Pancreas (tissue), 10 donors: Measurements from ENCODE around the gene ERBB4. TPM values are rescaled to one million over a fixed set of nuclear protein-coding genes. Genes with fewer than 3 reads are reported as not detected.

Experiments
- ATAC-seq, 4 donors: fragments of 200-7000 bp; cut with Tn5 transposase; one replicate each; pipeline versions ENCODE4 v1.8.0 to v1.9.1; 2020; ENCODE audit warnings: mild to moderate bottlenecking in 4 of 4, moderate library complexity in 4 of 4
- DNase-seq, 6 donors: peaks; one replicate each; pipeline ENCODE4 v3.0.0-alpha.2; 2020
- FAIRE-seq: peaks from 2 replicates; lab custom pipeline; 2012; peaks lifted over from hg19 to GRCh38; lab: Jason Lieb, UNC
- H3K27ac ChIP-seq, 4 donors: fragments of 200-600 bp; sonication (generic); 1 replicate in 3 of 4; 2 replicates in 1 of 4; pipeline versions ENCODE4 v1.5.0 to v1.8.0; 2020
- H3K27me3 ChIP-seq, 4 donors: fragments of 200-600 bp; one replicate each; pipeline ENCODE4 v1.8.0; 2021
- H3K36me3 ChIP-seq, 3 donors: fragments of 200-600 bp; sonication (generic) in 1 of 3; one replicate each; pipeline versions ENCODE4 v1.5.0 to v1.8.0; 2020 to 2021
- H3K4me1 ChIP-seq, 3 donors: fragments of 200-600 bp; one replicate each; pipeline ENCODE4 v1.8.0; 2021
- H3K4me3 ChIP-seq, 4 donors: fragments of 200-600 bp; sonication (generic) in 2 of 4; one replicate each; pipeline versions ENCODE4 v1.5.0 to v1.8.0; 2020 to 2021
- H3K9me3 ChIP-seq, 4 donors: fragments of 200-600 bp; one replicate each; pipeline ENCODE4 v1.8.0; 2021
- WGBS, 2 donors: extraction: QIAGEN DNeasy Blood & Tissue Kit; methylation state at CpG; one replicate each; pipeline ENCODE4 v1.1.7; 2013; 5-methylcytosine and 5-hydroxymethylcytosine counted together
- intact Hi-C, 3 donors: fragments of 100-400 bp; cut with DNase I; formaldehyde crosslinking; loops; one replicate each; pipeline versions ENCODE4 v1.11.1 to v1.14.2; 2022
- polyA plus RNA-seq, 2 donors: library from polyadenylated mRNA; stranded (reverse); fragments of 200-250 nt; gene quantifications; one replicate each; pipeline ENCODE4 v1.2.3, GENCODE V29; 2013
- total RNA-seq, 6 donors: library from RNA; stranded (reverse); fragmentation: NEBNext Ultra II Directional in 4 of 6; extraction: Animal tissue kit (Norgen Biotek cat#: 25700) in 4 of 6; gene quantifications; one replicate each; pipeline versions ENCODE4 v1.2.1 to v1.2.4, GENCODE V29; 2021 to 2023
- TF ChIP-seq, protein P1 (sequence below), 4 donors: fragments of 200-600 bp; sonication (generic) in 3 of 4; IDR thresholded peaks; one replicate each; pipeline versions ENCODE4 v1.5.0 to v1.8.0; 2021; ENCODE audit warnings: antibody characterized with exemption in 4 of 4
- donor health status: healthy with polysubstance abuse.
- donor health status: DM: no; HTN: no; CAD: no; lungs with moderate emphysema.
- donor health status: DM: no; HTN: no; CAD: no.
- donor health status: control.
- donor health status: control.
- donor health status: Bipolar disorder and iron deficiency.
- donor health status: DM: yes; HTN: yes; CAD: no.
- donor health status: DM: no; HTN: no; CAD: no.
- donor health status: DM: no; HTN: no; CAD: no.
- donor health status: DM: yes; HTN: yes; CAD: no.

The ERBB4 gene
- total and polyA plus RNA-seq, 8 donors: 0.30 to 5.0 (median 3.3) TPM

DNA sequence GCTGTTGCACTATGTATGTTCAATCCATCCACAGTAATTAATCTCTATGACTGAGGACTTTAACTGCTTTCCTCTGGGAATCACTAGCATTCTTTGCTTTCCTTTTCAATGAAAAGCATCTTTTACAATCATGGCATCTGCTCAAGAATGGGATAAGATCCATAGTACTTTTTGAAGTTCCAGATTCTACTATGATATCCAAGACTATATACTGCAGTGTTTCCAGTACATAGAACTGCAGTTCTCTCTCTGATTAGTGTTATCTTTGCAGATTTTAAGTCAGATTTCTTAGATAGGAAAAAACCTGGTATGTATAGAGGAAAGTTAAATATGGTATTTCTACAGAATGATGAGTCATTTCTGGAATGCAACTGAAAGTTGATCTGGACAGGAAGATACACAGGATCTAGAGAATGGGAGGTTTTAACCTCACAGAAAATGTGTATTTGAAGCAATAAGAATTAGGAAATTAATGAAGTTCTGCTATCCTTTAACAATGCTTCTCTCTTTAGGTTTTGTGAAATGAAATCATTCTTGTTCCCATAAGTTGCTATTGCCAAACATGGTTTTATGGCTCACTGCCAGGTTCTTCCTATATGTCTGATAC is 670.7 kb downstream of the ERBB4 start:
- H3K9me3 ChIP-seq: no peaks in the 10 kb centered on the region
- no peak overlapping the region for H3K4me3 ChIP-seq
- ATAC-seq (no peak), FAIRE-seq (no peak), DNase-seq (no peak)
- no peaks in the 10 kb centered on the region for H3K36me3 ChIP-seq
- no peaks in the 10 kb centered on the region for H3K4me1 ChIP-seq
- no peaks in the 10 kb centered on the region for H3K27me3 ChIP-seq
- H3K27ac ChIP-seq: no peak overlapping the region
- TF ChIP-seq, protein P1, sequence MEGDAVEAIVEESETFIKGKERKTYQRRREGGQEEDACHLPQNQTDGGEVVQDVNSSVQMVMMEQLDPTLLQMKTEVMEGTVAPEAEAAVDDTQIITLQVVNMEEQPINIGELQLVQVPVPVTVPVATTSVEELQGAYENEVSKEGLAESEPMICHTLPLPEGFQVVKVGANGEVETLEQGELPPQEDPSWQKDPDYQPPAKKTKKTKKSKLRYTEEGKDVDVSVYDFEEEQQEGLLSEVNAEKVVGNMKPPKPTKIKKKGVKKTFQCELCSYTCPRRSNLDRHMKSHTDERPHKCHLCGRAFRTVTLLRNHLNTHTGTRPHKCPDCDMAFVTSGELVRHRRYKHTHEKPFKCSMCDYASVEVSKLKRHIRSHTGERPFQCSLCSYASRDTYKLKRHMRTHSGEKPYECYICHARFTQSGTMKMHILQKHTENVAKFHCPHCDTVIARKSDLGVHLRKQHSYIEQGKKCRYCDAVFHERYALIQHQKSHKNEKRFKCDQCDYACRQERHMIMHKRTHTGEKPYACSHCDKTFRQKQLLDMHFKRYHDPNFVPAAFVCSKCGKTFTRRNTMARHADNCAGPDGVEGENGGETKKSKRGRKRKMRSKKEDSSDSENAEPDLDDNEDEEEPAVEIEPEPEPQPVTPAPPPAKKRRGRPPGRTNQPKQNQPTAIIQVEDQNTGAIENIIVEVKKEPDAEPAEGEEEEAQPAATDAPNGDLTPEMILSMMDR (IDR thresholded peaks at IDR 0.05): no peak
- intact Hi-C loops: no loop called here

DNA sequence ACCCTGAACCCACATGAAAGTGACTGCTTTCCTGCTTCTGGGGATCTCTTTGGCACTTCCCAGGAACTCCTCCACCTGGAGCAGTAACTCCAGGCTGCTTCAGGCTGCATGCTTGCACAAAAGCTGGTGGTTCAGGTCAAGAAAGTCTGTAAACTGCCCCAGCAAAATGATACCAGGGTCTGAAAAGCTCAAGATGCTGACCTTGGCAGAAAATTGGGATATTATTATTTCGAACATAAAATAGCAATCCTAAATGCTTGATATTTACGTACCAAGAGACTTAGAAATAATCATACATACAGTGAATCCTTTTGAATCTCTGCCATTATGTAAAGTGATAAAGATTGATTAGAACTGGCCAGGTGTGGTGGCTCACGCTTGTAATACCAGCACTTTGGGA is 674.3 kb downstream of the ERBB4 start:
- H3K9me3 ChIP-seq: no peaks in the 10 kb centered on the region
- TF ChIP-seq, protein P1 (IDR thresholded peaks at IDR 0.05): no peak
- no peak for FAIRE-seq
- 88 to 95% methylated on average over 3 of the region's 3 CpGs for WGBS, 2 donors
- no peaks in the 10 kb centered on the region for H3K4me1 ChIP-seq
- no peak for ATAC-seq
- intact Hi-C loops: no loop called here
- H3K27me3 ChIP-seq: no peaks in the 10 kb centered on the region
- H3K27ac ChIP-seq: no peak overlapping the region
- H3K4me3 ChIP-seq: no peak overlapping the region
- DNase-seq: no peak
- H3K36me3 ChIP-seq: no peaks in the 10 kb centered on the region

DNA sequence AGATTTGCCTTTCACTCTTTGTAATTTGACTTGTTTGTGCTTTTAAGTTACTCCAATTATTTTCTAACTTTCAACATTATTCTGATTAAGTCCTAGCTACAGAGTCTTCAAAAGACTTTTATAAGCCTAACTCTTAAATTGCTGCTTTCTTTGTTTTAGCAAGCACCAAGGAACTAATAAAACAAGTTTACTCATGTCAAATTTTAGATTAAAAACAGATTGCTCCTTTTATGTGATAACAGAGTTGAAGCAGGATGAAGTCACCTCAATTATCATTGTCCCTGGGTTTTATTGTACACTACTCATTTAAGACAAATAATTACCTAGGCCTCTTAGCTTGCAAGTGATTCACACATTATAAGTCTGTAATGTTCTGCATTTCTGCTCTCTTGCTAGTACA is 678.4 kb downstream of the ERBB4 start:
- intact Hi-C loops: no loop called here
- Histone ChIP-seq H3K36me3 (no peaks in the 10 kb centered on the region), H3K4me3 (no peak overlapping the region), H3K4me1 (no peaks in the 10 kb centered on the region), H3K9me3 (no peaks in the 10 kb centered on the region), H3K27ac (no peak overlapping the region), H3K27me3 (no peaks in the 10 kb centered on the region)
- TF ChIP-seq, protein P1 (IDR thresholded peaks at IDR 0.05): no peak
- ATAC-seq: no peak
- no peak for DNase-seq
- no peak for FAIRE-seq

DNA sequence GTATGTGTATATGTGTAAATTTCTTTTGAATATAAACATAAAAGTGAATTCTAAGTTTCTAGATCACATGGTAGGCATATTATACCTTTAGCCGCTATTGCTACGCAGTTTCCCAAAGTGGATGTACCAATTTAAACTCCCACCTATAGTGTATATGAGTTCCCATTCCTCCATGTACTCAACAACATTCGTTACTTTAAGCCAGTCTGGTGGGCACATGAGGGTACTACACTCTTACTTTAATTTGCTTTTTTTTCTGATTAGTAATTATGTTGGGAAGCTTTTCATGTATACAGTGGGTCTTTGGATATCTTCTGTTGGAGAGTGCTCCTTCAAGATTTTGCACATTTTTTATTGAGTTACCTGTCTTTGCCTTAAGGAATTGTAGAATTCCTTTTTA is 683.8 kb downstream of the ERBB4 start:
- FAIRE-seq: no peak

DNA sequence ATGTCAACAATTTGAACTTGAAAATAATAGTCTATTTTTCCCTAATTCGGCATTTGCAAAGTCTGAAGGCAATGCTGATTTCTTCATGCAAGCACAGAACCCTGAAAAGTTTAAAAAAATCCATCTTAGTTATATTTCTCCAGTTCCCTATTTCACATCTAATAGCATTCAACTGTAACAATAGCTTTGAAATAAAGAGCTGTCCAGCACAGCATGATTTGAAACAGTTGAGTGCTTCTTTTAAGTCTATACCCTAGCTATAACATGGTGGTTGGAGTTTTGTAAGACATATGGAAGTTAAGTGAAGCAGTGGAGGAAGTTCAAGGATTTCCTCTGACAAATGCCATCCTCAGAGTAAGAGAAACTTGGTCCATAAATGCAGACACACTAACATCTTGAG is 691.9 kb downstream of the ERBB4 start:
- no peak for FAIRE-seq
- intact Hi-C loops: no loop called here
- 75 to 79% methylated on average over 1 of the region's 1 CpG for WGBS, 2 donors
- H3K4me1 ChIP-seq: no peaks in the 10 kb centered on the region
- ATAC-seq: no peak
- no peak overlapping the region for H3K4me3 ChIP-seq
- no peaks in the 10 kb centered on the region for H3K9me3 ChIP-seq
- TF ChIP-seq, protein P1 (IDR thresholded peaks at IDR 0.05): no peak
- no peaks in the 10 kb centered on the region for H3K27me3 ChIP-seq
- no peak overlapping the region for H3K27ac ChIP-seq
- no peak for DNase-seq
- H3K36me3 ChIP-seq: no peaks in the 10 kb centered on the region

More for the DNA sequence above, 683.8 kb downstream of the ERBB4 start:
- no peak overlapping the region for H3K4me3 ChIP-seq
- ATAC-seq (no peak), DNase-seq (no peak)
- H3K36me3 ChIP-seq: no peaks in the 10 kb centered on the region
- H3K27ac ChIP-seq: no peak overlapping the region
- TF ChIP-seq, protein P1 (IDR thresholded peaks at IDR 0.05): no peak
- H3K9me3 ChIP-seq: no peaks in the 10 kb centered on the region
- WGBS, 2 donors: 94 to 97% methylated on average over 3 of the region's 3 CpGs
- intact Hi-C loops: no loop called here
- no peaks in the 10 kb centered on the region for H3K4me1 ChIP-seq
- no peaks in the 10 kb centered on the region for H3K27me3 ChIP-seq
